Activated T-helper 1 cell treated with Interleukin-2 at 50 U/mL for 16 hours (primary cell): ENCODE measurements around the gene ZNF418.
"Not testable (repeated sequence)": the region's sequence is repeated elsewhere in the genome, so short reads cannot be mapped to it uniquely, and the experiment has no call there.

Source experiments
- DNase-seq: peaks from one replicate; pipeline ENCODE4 v3.0.0-alpha.2; 2020; ENCODE audit warnings: low read depth

Gene ZNF418

GRCh38 chr19:57888560-57889231, 46.5 kb downstream of the ZNF418 start, which contains the start of gene ZNF814:
TSS of gene ZNF814 (minus strand) at chr19:57889037. CDS start at chr19:57888802, 235 bp downstream.
- peak; percentile 53 for DNase-seq

DNA sequence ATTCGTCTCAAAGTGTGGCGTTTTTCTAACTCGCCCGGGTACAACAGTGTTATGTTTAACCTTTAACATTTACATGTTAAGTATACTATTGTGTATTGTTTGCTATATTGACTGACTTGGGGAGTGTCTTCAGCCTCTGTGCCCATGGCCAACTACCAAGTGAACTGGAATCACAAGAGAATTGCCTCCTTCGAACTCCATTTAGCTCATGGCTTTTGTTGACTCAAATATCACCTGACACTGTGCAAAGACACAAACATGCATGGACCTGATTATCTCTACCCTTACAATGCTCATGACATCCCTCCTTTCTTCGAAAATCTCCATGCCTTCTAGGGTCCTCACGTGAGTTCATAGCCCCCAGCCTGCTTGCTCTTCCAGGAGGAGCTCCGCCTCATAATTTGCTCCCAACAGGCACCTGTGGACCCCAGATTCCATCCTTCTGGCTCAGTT, 47.1 kb downstream of the ZNF418 start:
- no peak for DNase-seq

DNA sequence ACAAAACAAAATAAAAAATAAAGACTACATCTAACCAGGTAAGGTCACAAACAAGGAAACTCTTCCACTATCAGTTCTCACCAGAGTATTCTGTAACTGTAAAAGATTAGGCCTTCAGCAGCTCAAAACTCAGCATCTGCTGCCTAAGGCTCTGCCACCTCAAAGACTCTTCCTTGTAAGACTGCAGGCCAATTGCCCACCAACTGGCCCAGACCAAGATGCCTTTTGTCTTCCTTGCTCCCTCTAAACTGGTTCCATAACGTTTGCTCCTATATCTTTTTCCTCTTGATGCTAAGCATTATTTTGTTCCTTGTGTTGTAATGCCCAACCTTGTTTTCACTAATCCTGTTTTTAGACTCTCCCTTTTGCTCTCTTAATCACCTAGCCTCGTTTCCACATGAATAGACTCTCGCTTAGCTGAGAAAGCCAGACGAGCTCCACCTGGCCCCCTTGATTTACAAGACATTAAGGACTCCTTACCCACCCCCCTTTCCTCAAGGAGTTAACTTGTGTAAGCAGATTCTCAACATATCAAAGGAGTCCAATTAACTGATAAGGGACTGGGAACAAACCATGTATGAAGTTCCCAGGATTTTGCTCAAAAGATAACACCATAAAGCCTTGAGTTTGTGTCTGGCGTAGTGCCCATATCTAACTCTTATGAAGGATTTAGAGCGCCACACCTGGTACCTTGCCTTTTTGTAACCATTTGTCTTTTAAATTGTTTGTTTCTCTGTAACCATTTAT, 47.8 kb downstream of the ZNF418 start:
- no peak for DNase-seq

DNA sequence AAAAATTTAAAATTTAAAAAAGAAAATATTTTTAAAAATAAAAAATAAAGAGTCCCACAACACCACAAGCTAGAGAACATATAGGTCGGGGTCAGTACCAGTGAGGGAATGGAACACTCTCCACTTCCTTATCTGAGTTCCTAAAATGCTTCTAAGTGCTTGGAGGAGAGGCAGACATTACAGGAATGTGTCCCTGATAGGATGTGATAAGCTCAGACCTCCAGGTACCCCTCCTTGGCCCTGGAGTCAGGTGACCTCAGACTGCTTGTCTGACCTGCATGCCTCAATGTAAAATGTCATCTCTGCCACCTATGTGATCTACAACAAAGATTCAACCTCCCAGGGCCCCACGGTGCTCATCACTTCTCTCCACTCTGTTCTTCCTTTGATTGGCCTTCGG, 49.2 kb downstream of the ZNF418 start:
- DNase-seq: no peak

DNA sequence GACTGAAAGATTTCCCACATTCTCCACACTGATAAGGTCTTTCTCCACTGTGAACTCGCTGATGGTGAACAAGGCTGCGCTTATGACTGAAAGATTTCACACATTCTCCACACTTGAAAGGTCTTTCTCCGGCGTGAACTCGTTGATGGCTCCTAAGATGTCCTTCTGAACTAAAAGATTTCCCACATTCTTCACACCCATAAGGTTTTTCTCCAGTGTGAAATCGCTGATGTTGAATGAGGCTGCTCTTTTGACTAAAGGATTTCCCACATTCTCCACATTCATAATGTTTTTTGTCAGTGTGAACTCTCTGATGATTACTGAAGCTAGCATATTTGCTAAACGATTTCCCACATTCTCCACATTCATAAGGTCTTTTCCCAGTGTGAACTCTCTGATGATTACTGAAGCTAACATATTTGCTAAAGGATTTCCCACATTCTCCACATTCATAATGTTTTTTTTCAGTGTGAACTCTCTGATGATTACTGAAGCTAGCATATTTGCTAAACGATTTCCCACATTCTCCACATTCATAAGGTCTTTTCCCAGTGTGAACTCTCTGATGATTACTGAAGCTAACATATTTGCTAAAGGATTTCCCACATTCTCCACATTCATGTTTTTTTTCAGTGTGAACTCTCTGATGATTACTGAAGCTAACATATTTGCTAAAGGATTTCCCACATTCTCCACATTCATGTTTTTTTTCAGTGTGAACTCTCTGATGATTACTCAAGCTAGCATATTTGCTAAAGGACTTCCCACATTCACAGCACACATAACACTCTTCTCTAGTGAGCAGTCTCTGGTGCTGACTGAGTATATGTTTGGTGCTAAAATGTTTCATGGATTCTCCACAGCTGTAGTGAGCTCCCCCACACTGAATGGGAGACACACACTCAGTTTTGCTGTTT, 61.1 kb downstream of the ZNF418 start:
- DNase-seq: not testable (repeated sequence)

DNA sequence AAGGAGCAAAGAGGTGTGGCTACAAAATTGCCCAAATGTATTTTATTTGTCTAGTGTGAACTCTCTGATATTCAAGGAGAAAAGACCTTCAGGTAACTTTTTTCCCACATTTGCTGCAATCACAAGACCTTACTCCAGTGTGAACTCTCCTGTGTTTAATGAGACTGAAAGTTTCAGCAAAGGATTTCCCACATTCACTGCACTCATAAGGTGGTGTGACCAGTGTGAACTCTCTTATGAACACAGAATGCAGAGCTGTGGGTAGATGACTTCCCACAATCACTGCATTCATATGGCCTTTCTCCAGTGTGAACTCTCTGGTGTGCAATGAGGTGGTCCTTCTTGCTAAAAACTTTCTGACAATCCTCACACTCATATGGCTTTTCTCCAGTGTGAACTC, 62.8 kb downstream of the ZNF418 start:
- no peak for DNase-seq
